NCI-H2196 (cell line): ENCODE data around the gene WSCD1.

ENCODE experiments used
- DNase-seq: peaks from one replicate; lab custom pipeline; 2025; ENCODE audit not compliant: unreplicated experiment; lab: John Stamatoyannopoulos, UW

The WSCD1 gene

GRCh38 chr17:6059406-6059805 is 10.8 kb upstream of the WSCD1 start:
- no peak for DNase-seq

GRCh38 chr17:6061290-6061689 is 8.9 kb upstream of the WSCD1 start:
- DNase-seq = no peak

GRCh38 chr17:6064868-6065267 is 5.3 kb upstream of the WSCD1 start:
- no peak for DNase-seq

GRCh38 chr17:6065351-6065750 is 4.8 kb upstream of the WSCD1 start:
- no peak for DNase-seq

GRCh38 chr17:6066183-6066948 is 3.8 kb upstream of the WSCD1 start:
- DNase-seq = no peak

GRCh38 chr17:6067060-6067459 is 3.1 kb upstream of the WSCD1 start:
- no peak for DNase-seq

GRCh38 chr17:6070430-6070912 is 292 bp downstream of the WSCD1 start:
- no peak for DNase-seq

- no peak for DNase-seq
These were observed 833 bp downstream of the WSCD1 start for GRCh38 chr17:6070913-6071511.

GRCh38 chr17:6071528-6072065 is 1.4 kb downstream of the WSCD1 start:
- DNase-seq = no peak

GRCh38 chr17:6072157-6072556 is 2.0 kb downstream of the WSCD1 start:
- no peak for DNase-seq

- DNase-seq = no peak
These were observed 2.4 kb downstream of the WSCD1 start for GRCh38 chr17:6072611-6073010.

- DNase-seq = no peak
These were observed 3.4 kb downstream of the WSCD1 start for GRCh38 chr17:6073620-6074019.

- no peak for DNase-seq
These were observed 4.9 kb downstream of the WSCD1 start for GRCh38 chr17:6075050-6075449.

- no peak for DNase-seq
These were observed 5.7 kb downstream of the WSCD1 start for GRCh38 chr17:6075845-6076244.

GRCh38 chr17:6077752-6078151 is 7.6 kb downstream of the WSCD1 start:
- no peak for DNase-seq

GRCh38 chr17:6078458-6078871 is 8.3 kb downstream of the WSCD1 start:
- no peak for DNase-seq

- no peak for DNase-seq
These were observed 9.1 kb downstream of the WSCD1 start for GRCh38 chr17:6079155-6079888.

GRCh38 chr17:6079960-6080359 is 9.8 kb downstream of the WSCD1 start:
- no peak for DNase-seq

- DNase-seq = no peak
These were observed 10.7 kb downstream of the WSCD1 start for GRCh38 chr17:6080711-6081430.

GRCh38 chr17:6082335-6082734 is 12.2 kb downstream of the WSCD1 start:
- no peak for DNase-seq
